Measurements from ENCODE around the gene TKT. TPM values are rescaled to one million over a fixed set of nuclear protein-coding genes. Genes with fewer than 3 reads are reported as not detected.

The TKT gene
- polyA plus RNA-seq, 2 donors: 264 to 374 TPM

- peaks cover 0 to 9% of the 10 kb centered on the region in 2 donors for H3K4me1 ChIP-seq (ENCODE audit: control insufficient read depth in 2 of 2, insufficient read depth in 2 of 2, low read length in 1 of 2)
- H3K4me3 ChIP-seq (ENCODE audit: low read depth in 1 of 2, low read length in 2 of 2): no peak overlapping the region
- H3K36me3 ChIP-seq (ENCODE audit: control insufficient read depth in 2 of 2, insufficient read depth in 2 of 2, low read length in 1 of 2): peaks cover 2 to 9% of the 10 kb centered on the region in 2 donors
- H3K9me3 ChIP-seq (ENCODE audit: control insufficient read depth in 2 of 2, insufficient read depth in 1 of 2, low read depth in 1 of 2, low read length in 1 of 2): no peaks in the 10 kb centered on the region
- no peak overlapping the region for H3K27ac ChIP-seq (ENCODE audit: low read depth in 2 of 2, low read length in 1 of 2)
- H3K27me3 ChIP-seq (ENCODE audit: control insufficient read depth in 1 of 2, insufficient read depth in 2 of 2, low read length in 2 of 2): no peaks in the 10 kb centered on the region
- 24 to 25% methylated on average over 36 of the region's 36 CpGs for WGBS, 2 donors
Measured at GRCh38 chr3:53195602-53196574, 59.9 kb downstream of the TKT start.

GRCh38 chr3:53195066-53195450 is 60.8 kb downstream of the TKT start:
- WGBS, 2 donors: 84% methylated on average over 10 of the region's 10 CpGs
- Histone ChIP-seq H3K4me3 (ENCODE audit: low read depth in 1 of 2, low read length in 2 of 2) (no peak overlapping the region), H3K27me3 (ENCODE audit: control insufficient read depth in 1 of 2, insufficient read depth in 2 of 2, low read length in 2 of 2) (no peaks in the 10 kb centered on the region), H3K27ac (ENCODE audit: low read depth in 2 of 2, low read length in 1 of 2) (no peak overlapping the region), H3K9me3 (ENCODE audit: control insufficient read depth in 2 of 2, insufficient read depth in 1 of 2, low read depth in 1 of 2, low read length in 1 of 2) (no peaks in the 10 kb centered on the region), H3K4me1 (ENCODE audit: control insufficient read depth in 2 of 2, insufficient read depth in 2 of 2, low read length in 1 of 2) (peaks cover 0 to 9% of the 10 kb centered on the region in 2 donors), H3K36me3 (ENCODE audit: control insufficient read depth in 2 of 2, insufficient read depth in 2 of 2, low read length in 1 of 2) (peaks cover 2 to 14% of the 10 kb centered on the region in 2 donors)

GRCh38 chr3:53194210-53195065 is 61.4 kb downstream of the TKT start:
- Histone ChIP-seq H3K27ac (ENCODE audit: low read depth in 2 of 2, low read length in 1 of 2) (peak overlapping the region in 1 of 2 donors; percentile 17), H3K27me3 (ENCODE audit: control insufficient read depth in 1 of 2, insufficient read depth in 2 of 2, low read length in 2 of 2) (no peaks in the 10 kb centered on the region), H3K36me3 (ENCODE audit: control insufficient read depth in 2 of 2, insufficient read depth in 2 of 2, low read length in 1 of 2) (peaks cover 2 to 20% of the 10 kb centered on the region in 2 donors), H3K4me1 (ENCODE audit: control insufficient read depth in 2 of 2, insufficient read depth in 2 of 2, low read length in 1 of 2) (peaks cover 0 to 9% of the 10 kb centered on the region in 2 donors), H3K9me3 (ENCODE audit: control insufficient read depth in 2 of 2, insufficient read depth in 1 of 2, low read depth in 1 of 2, low read length in 1 of 2) (no peaks in the 10 kb centered on the region), H3K4me3 (ENCODE audit: low read depth in 1 of 2, low read length in 2 of 2) (no peak overlapping the region)
- WGBS, 2 donors: 66 to 67% methylated on average over 14 of the region's 14 CpGs

GRCh38 chr3:53193466-53194209 is 62.2 kb downstream of the TKT start:
- Histone ChIP-seq H3K4me1 (ENCODE audit: control insufficient read depth in 2 of 2, insufficient read depth in 2 of 2, low read length in 1 of 2) (peaks cover 0 to 9% of the 10 kb centered on the region in 2 donors), H3K27me3 (ENCODE audit: control insufficient read depth in 1 of 2, insufficient read depth in 2 of 2, low read length in 2 of 2) (no peaks in the 10 kb centered on the region), H3K36me3 (ENCODE audit: control insufficient read depth in 2 of 2, insufficient read depth in 2 of 2, low read length in 1 of 2) (peaks cover 9 to 27% of the 10 kb centered on the region in 2 donors), H3K27ac (ENCODE audit: low read depth in 2 of 2, low read length in 1 of 2) (peak overlapping the region in 1 of 2 donors; percentile 17), H3K9me3 (ENCODE audit: control insufficient read depth in 2 of 2, insufficient read depth in 1 of 2, low read depth in 1 of 2, low read length in 1 of 2) (no peaks in the 10 kb centered on the region), H3K4me3 (ENCODE audit: low read depth in 1 of 2, low read length in 2 of 2) (no peak overlapping the region)
- 55 to 62% methylated on average over 11 of the region's 11 CpGs for WGBS, 2 donors

- Histone ChIP-seq H3K36me3 (ENCODE audit: control insufficient read depth in 2 of 2, insufficient read depth in 2 of 2, low read length in 1 of 2) (peaks cover 10 to 31% of the 10 kb centered on the region in 2 donors), H3K9me3 (ENCODE audit: control insufficient read depth in 2 of 2, insufficient read depth in 1 of 2, low read depth in 1 of 2, low read length in 1 of 2) (no peaks in the 10 kb centered on the region), H3K4me3 (ENCODE audit: low read depth in 1 of 2, low read length in 2 of 2) (no peak overlapping the region), H3K27ac (ENCODE audit: low read depth in 2 of 2, low read length in 1 of 2) (peak overlapping the region in 1 of 2 donors; percentile 25), H3K27me3 (ENCODE audit: control insufficient read depth in 1 of 2, insufficient read depth in 2 of 2, low read length in 2 of 2) (no peaks in the 10 kb centered on the region), H3K4me1 (ENCODE audit: control insufficient read depth in 2 of 2, insufficient read depth in 2 of 2, low read length in 1 of 2) (peaks cover 0 to 9% of the 10 kb centered on the region in 2 donors)
- WGBS, 2 donors: 42% methylated on average over 3 of the region's 3 CpGs
Measured at GRCh38 chr3:53192608-53193007, 63.2 kb downstream of the TKT start.

GRCh38 chr3:53191836-53192480 is 63.9 kb downstream of the TKT start:
- peaks cover 10 to 36% of the 10 kb centered on the region in 2 donors for H3K36me3 ChIP-seq (ENCODE audit: control insufficient read depth in 2 of 2, insufficient read depth in 2 of 2, low read length in 1 of 2)
- WGBS, 2 donors: 83% methylated on average over 16 of the region's 16 CpGs

GRCh38 chr3:53190659-53191058 is 65.2 kb downstream of the TKT start:
- peaks cover 0 to 7% of the 10 kb centered on the region in 2 donors for H3K4me1 ChIP-seq (ENCODE audit: control insufficient read depth in 2 of 2, insufficient read depth in 2 of 2, low read length in 1 of 2)
- no peaks in the 10 kb centered on the region for H3K9me3 ChIP-seq (ENCODE audit: control insufficient read depth in 2 of 2, insufficient read depth in 1 of 2, low read depth in 1 of 2, low read length in 1 of 2)
- H3K4me3 ChIP-seq (ENCODE audit: low read depth in 1 of 2, low read length in 2 of 2): no peak overlapping the region
- no peaks in the 10 kb centered on the region for H3K27me3 ChIP-seq (ENCODE audit: control insufficient read depth in 1 of 2, insufficient read depth in 2 of 2, low read length in 2 of 2)
- H3K36me3 ChIP-seq (ENCODE audit: control insufficient read depth in 2 of 2, insufficient read depth in 2 of 2, low read length in 1 of 2): peaks cover 20 to 49% of the 10 kb centered on the region in 2 donors
- WGBS, 2 donors: 82 to 88% methylated on average over 3 of the region's 3 CpGs
- H3K27ac ChIP-seq (ENCODE audit: low read depth in 2 of 2, low read length in 1 of 2): no peak overlapping the region

More at GRCh38 chr3:53191836-53192480, 63.9 kb downstream of the TKT start:
- Histone ChIP-seq H3K27me3 (ENCODE audit: control insufficient read depth in 1 of 2, insufficient read depth in 2 of 2, low read length in 2 of 2) (no peaks in the 10 kb centered on the region), H3K4me1 (ENCODE audit: control insufficient read depth in 2 of 2, insufficient read depth in 2 of 2, low read length in 1 of 2) (peaks cover 0 to 9% of the 10 kb centered on the region in 2 donors), H3K4me3 (ENCODE audit: low read depth in 1 of 2, low read length in 2 of 2) (no peak overlapping the region), H3K27ac (ENCODE audit: low read depth in 2 of 2, low read length in 1 of 2) (no peak overlapping the region), H3K9me3 (ENCODE audit: control insufficient read depth in 2 of 2, insufficient read depth in 1 of 2, low read depth in 1 of 2, low read length in 1 of 2) (no peaks in the 10 kb centered on the region)

- H3K9me3 ChIP-seq (ENCODE audit: control insufficient read depth in 2 of 2, insufficient read depth in 1 of 2, low read depth in 1 of 2, low read length in 1 of 2): no peaks in the 10 kb centered on the region
- H3K4me1 ChIP-seq (ENCODE audit: control insufficient read depth in 2 of 2, insufficient read depth in 2 of 2, low read length in 1 of 2): peaks cover 0 to 3% of the 10 kb centered on the region in 2 donors
- H3K36me3 ChIP-seq (ENCODE audit: control insufficient read depth in 2 of 2, insufficient read depth in 2 of 2, low read length in 1 of 2): peaks cover 21 to 56% of the 10 kb centered on the region in 2 donors
- no peak overlapping the region for H3K27ac ChIP-seq (ENCODE audit: low read depth in 2 of 2, low read length in 1 of 2)
- H3K4me3 ChIP-seq (ENCODE audit: low read depth in 1 of 2, low read length in 2 of 2): no peak overlapping the region
- no peaks in the 10 kb centered on the region for H3K27me3 ChIP-seq (ENCODE audit: control insufficient read depth in 1 of 2, insufficient read depth in 2 of 2, low read length in 2 of 2)
- 92 to 94% methylated on average over 3 of the region's 3 CpGs for WGBS, 2 donors
Measured at GRCh38 chr3:53189276-53189675, 66.5 kb downstream of the TKT start.

Data from esophagus (tissue), 2 donors.